Measurements from ENCODE around the gene PSMB11. TPM values are rescaled to one million over a fixed set of nuclear protein-coding genes. Genes with fewer than 3 reads are reported as not detected.
A peak's percentile ranks its signal among the peaks of the same experiment; 100 is the strongest.

The PSMB11 gene
- total RNA-seq, 2 experiments from 2014 or later: not detected

- Mint-ChIP-seq H3K9me3 (no peaks in the 10 kb centered on the region), H3K4me1 (ENCODE audit: low read depth) (no peaks in the 10 kb centered on the region), H3K27me3 (peaks cover 5% of the 10 kb centered on the region), H3K36me3 (no peaks in the 10 kb centered on the region), H3K27ac (no peak overlapping the region), H3K4me3 (no peak overlapping the region)
- CTCF ChIA-PET: interaction anchor here (0.9 to 1.3 kb wide), 3 partner anchors 21 to 61 kb away, joined by 3 to 4 read pairs (median 3); no protein-coding TSS in a partner anchor
- intact Hi-C loops (cut with micrococcal nuclease): no loop called here
- POLR2A ChIA-PET: no interaction called here
- no peak for DNase-seq
Observed at GRCh38 chr14:23047034-23047634, 5.1 kb downstream of the PSMB11 start.

DNA sequence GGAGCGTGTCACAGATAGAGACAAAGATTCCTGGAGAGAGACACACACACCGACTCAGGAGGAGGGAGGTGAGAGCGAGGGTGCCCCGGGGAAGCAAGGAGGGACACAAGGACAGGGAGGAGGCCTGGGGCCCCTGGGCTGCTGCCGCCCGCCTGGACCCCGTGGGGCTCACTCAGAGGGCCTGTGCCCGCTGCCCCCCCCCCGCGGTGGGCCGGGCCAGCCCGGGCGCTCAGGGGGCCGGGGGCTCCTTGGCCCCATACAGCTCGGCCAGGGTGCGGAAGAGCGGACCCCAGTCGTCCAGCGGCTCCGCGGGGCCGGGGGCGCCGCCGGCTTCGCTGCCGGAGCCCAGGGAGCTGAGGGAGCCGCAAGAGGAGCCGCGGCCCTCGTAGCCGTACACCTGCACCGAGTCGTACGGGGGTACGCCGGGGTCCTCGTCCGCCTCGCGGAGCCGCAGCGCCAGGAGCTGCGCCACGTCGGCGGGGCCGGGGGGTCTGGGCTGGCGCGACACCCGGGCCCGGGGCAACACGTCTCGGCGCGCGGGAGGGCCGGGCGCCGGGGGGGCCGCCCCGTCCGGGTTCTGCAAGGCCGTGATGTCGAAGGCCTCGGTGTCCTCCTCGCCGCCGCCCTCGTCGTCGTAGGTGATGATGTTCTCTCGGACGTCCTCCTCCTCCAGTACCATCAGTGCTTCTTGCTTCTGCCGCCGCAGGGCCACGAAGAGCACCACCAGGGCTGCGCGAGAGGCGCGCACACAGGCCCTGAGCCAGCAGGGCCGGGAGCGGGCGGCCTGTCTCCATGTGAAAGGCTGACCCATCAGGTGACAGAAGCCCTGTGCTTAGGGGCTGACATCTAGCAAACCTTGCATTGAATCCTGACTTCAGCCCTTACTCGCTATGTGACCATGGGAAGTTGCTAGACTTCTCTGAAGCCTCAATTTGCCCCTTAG is 6.0 kb downstream of the PSMB11 start:
- Mint-ChIP-seq H3K27ac (no peak overlapping the region), H3K36me3 (no peaks in the 10 kb centered on the region), H3K4me3 (no peak overlapping the region), H3K9me3 (no peaks in the 10 kb centered on the region), H3K27me3 (peaks cover 5% of the 10 kb centered on the region), H3K4me1 (ENCODE audit: low read depth) (no peaks in the 10 kb centered on the region)
- ChIA-PET POLR2A (no interaction called here), CTCF (interaction anchor here (1.7 to 2.0 kb wide), 2 partner anchors 21 to 62 kb away, joined by 5 read pairs; no protein-coding TSS in a partner anchor)
- intact Hi-C loops (cut with micrococcal nuclease): no loop called here
- DNase-seq: no peak

- Mint-ChIP-seq H3K9me3 (no peaks in the 10 kb centered on the region), H3K27ac (no peak overlapping the region), H3K27me3 (peaks cover 5% of the 10 kb centered on the region), H3K36me3 (no peaks in the 10 kb centered on the region), H3K4me1 (ENCODE audit: low read depth) (no peaks in the 10 kb centered on the region), H3K4me3 (no peak overlapping the region)
- ChIA-PET POLR2A (no interaction called here), CTCF (interaction anchor here (1.1 to 2.0 kb wide), 3 partner anchors 9 to 63 kb away, joined by 3 to 5 read pairs (median 5); no protein-coding TSS in a partner anchor)
- intact Hi-C loops (cut with micrococcal nuclease): no loop called here
- no peak for DNase-seq
Observed at GRCh38 chr14:23049011-23049410, 7.0 kb downstream of the PSMB11 start.

DNA sequence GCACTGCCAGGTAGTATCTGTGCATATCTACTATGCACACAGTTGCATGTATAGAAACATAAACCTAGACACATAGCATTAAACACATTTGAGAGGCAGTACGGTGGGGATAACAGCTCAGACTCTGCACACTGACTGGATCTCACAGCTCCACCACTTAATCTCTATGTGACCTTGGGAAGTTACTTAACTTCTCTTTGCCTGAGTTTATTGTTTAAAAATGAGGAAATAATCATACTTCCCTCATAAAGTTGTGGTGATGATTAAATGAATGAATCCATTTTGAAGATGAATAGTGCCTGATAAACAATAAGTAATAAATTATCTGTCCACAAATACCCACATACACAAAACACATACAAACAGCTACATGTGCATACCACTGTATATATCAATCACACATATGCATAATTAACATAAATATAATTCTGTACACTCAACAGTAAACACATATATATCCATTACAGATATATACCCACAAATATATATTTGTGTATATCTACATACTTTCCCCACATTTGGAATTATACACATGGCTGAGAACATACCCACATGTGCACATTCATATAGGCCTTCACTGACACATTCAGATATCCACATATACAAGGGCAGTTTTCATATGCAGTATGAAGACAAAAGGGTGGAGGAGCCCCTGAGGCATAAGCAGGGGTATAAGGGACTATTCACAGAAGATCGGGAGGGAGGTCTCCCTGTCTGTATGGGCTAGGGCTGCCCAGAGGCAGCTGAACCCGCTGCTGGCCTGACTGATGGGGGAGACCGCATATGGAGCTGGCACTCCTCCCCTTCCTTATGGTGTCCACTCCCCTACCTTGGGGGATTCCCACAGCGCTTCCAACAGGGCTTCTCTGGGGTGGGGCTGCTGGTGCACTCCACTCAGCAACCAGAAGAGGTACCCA is 9.4 kb downstream of the PSMB11 start:
- Mint-ChIP-seq H3K9me3 (no peaks in the 10 kb centered on the region), H3K27me3 (peaks cover 6% of the 10 kb centered on the region), H3K27ac (no peak overlapping the region), H3K4me1 (ENCODE audit: low read depth) (peaks cover 5% of the 10 kb centered on the region), H3K36me3 (no peaks in the 10 kb centered on the region), H3K4me3 (no peak overlapping the region)
- ChIA-PET CTCF (interaction anchor here (0.6 to 18.9 kb wide), 5 partner anchors 17 to 192 kb away, joined by 3 to 839 read pairs (median 3); partner anchors contain the start of gene AJUBA), POLR2A (interaction anchor here (1.1 to 1.3 kb wide), 2 partner anchors 13 to 64 kb away, joined by 3 to 5 read pairs; no protein-coding TSS in a partner anchor)
- intact Hi-C loops (cut with micrococcal nuclease): no loop called here
- DNase-seq: no peak

GRCh38 chr14:23052182-23052623 is 10.2 kb downstream of the PSMB11 start:
- POLR2A ChIA-PET: interaction anchor here (1.3 kb wide), 1 partner anchor 14 kb away, joined by 5 read pairs; no protein-coding TSS in a partner anchor

DNA sequence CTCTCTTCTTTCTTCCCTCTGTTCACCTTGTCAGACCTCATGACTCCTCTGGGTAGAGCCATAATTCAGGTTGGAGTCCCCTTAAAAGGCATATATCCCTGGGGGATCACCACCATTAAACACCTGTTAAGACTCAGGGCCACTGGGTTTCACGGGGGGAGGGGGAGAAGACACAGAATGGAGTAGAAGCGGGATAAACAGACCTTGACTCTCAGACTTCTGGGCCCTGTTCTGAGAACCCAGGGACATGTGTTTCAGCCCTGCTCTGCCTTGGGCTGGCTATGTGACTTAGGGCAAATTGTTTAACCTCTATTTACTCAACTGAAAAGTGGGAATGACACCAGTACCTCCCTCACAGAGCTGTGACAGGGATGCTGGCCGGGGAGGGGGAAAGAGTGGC is 10.7 kb downstream of the PSMB11 start:
- ChIA-PET POLR2A (no interaction called here), CTCF (interaction anchor here (0.9 to 18.9 kb wide), 3 partner anchors 46 to 78 kb away, joined by 3 to 839 read pairs (median 129); partner anchors contain the start of gene AJUBA)
- Mint-ChIP-seq H3K9me3 (no peaks in the 10 kb centered on the region), H3K27ac (no peak overlapping the region), H3K36me3 (no peaks in the 10 kb centered on the region), H3K4me3 (no peak overlapping the region), H3K4me1 (ENCODE audit: low read depth) (peaks cover 12% of the 10 kb centered on the region), H3K27me3 (peaks cover 2% of the 10 kb centered on the region)
- intact Hi-C loops (cut with micrococcal nuclease): no loop called here
- DNase-seq: no peak

More at GRCh38 chr14:23052182-23052623, 10.2 kb downstream of the PSMB11 start:
- intact Hi-C loops (cut with micrococcal nuclease): no loop called here
- CTCF ChIA-PET: interaction anchor here (0.6 to 18.9 kb wide), 3 partner anchors 46 to 193 kb away, joined by 3 to 839 read pairs (median 3); partner anchors contain the start of gene AJUBA
- Mint-ChIP-seq H3K36me3 (no peaks in the 10 kb centered on the region), H3K4me1 (ENCODE audit: low read depth) (peaks cover 12% of the 10 kb centered on the region), H3K27ac (no peak overlapping the region), H3K27me3 (peaks cover 7% of the 10 kb centered on the region), H3K9me3 (no peaks in the 10 kb centered on the region), H3K4me3 (no peak overlapping the region)
- DNase-seq: no peak

DNA sequence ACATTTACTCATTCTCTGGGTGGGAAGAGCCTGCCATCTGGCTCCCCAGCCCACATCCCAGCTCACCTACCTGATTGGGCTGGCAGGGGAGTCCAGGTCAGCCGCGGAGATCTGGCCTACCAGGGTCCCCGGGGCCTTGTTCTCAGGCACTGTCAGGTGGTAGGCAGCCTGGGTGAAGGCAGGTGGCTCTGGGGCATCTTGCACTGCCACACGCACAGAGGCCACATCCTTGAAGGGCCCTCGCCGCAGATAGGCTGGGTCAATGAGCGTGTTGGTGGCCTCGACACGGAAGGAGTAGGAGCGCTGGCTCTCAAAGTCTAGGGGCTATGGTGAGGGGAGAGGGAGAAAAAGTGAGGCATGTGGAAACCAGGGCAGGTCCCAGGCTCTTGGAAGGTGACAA is 11.4 kb downstream of the PSMB11 start:
- intact Hi-C loops (cut with micrococcal nuclease): no loop called here
- Mint-ChIP-seq H3K36me3 (peaks cover 2% of the 10 kb centered on the region), H3K9me3 (no peaks in the 10 kb centered on the region), H3K4me1 (ENCODE audit: low read depth) (peaks cover 16% of the 10 kb centered on the region), H3K27me3 (peaks cover 2% of the 10 kb centered on the region), H3K4me3 (no peak overlapping the region), H3K27ac (no peak overlapping the region)
- no peak for DNase-seq
- CTCF ChIA-PET: interaction anchor here (0.6 to 18.9 kb wide), 5 partner anchors 15 to 135 kb away, joined by 3 to 839 read pairs (median 68); partner anchors contain the start of gene AJUBA
- POLR2A ChIA-PET: interaction anchor here (1.5 kb wide), 1 partner anchor 66 kb away, joined by 3 read pairs; no protein-coding TSS in a partner anchor

GRCh38 chr14:23054000-23054811 is 12.2 kb downstream of the PSMB11 start:
- CTCF ChIA-PET: interaction anchor here (0.6 to 18.9 kb wide), 8 partner anchors 13 to 136 kb away, joined by 3 to 839 read pairs (median 4); partner anchors contain the start of genes AJUBA and HAUS4
- intact Hi-C loops (cut with micrococcal nuclease): no loop called here
- peaks cover 4% of the 10 kb centered on the region for H3K36me3 Mint-ChIP-seq

DNA sequence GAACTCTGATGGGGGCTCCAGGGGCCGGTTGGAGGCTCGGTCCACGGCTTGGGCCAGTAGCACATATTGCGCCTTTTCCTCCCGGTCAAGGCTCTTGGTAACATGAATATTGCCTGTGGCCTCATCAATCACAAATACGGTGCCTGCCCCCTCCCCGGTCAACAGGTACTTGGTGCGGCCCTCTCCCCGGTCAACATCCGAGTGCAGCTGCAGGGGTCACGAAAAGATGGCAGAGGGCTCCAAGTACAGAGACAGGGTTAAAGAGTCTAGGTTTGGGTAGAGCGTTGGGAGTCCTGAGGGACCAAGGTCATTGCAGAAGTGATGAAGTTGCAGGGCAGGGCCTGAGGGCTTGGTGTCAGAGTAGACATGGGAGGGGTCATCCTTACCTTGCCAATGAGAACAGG is 13.1 kb downstream of the PSMB11 start:
- Mint-ChIP-seq H3K27me3 (peaks cover 2% of the 10 kb centered on the region), H3K4me3 (no peak overlapping the region), H3K4me1 (ENCODE audit: low read depth) (peaks cover 16% of the 10 kb centered on the region), H3K27ac (no peak overlapping the region), H3K9me3 (no peaks in the 10 kb centered on the region), H3K36me3 (peaks cover 8% of the 10 kb centered on the region)
- ChIA-PET POLR2A (interaction anchor here (0.6 kb wide), 1 partner anchor 45 kb away, joined by 3 read pairs; no protein-coding TSS in a partner anchor), CTCF (interaction anchor here (1.0 to 18.9 kb wide), 7 partner anchors 12 to 98 kb away, joined by 3 to 839 read pairs (median 68); partner anchors contain the start of genes AJUBA and HAUS4)
- intact Hi-C loops (cut with micrococcal nuclease): no loop called here
- DNase-seq: no peak

More at GRCh38 chr14:23054000-23054811, 12.2 kb downstream of the PSMB11 start:
- peak; percentile 61 for DNase-seq
- Mint-ChIP-seq H3K27me3 (peaks cover 2% of the 10 kb centered on the region), H3K4me3 (no peak overlapping the region), H3K4me1 (ENCODE audit: low read depth) (peaks cover 16% of the 10 kb centered on the region), H3K9me3 (no peaks in the 10 kb centered on the region), H3K27ac (no peak overlapping the region)
- POLR2A ChIA-PET: interaction anchor here (1.5 kb wide), 1 partner anchor 67 kb away, joined by 3 read pairs; no protein-coding TSS in a partner anchor

GRCh38 chr14:23055621-23056144 is 13.7 kb downstream of the PSMB11 start:
- CTCF ChIA-PET: interaction anchor here (0.9 to 18.9 kb wide), 7 partner anchors 12 to 145 kb away, joined by 3 to 839 read pairs (median 68); partner anchors contain the start of gene AJUBA
- intact Hi-C loops (cut with micrococcal nuclease): loop anchor here (1.0 kb wide), 2 partner anchors 20 to 126 kb away; partner anchors contain the start of gene PRMT5
- H3K9me3 Mint-ChIP-seq: no peaks in the 10 kb centered on the region
- H3K27me3 Mint-ChIP-seq: peaks cover 2% of the 10 kb centered on the region
- H3K4me3 Mint-ChIP-seq: no peak overlapping the region
- no peak for DNase-seq
- H3K27ac Mint-ChIP-seq: no peak overlapping the region
- peaks cover 16% of the 10 kb centered on the region for H3K4me1 Mint-ChIP-seq (ENCODE audit: low read depth)
- peaks cover 10% of the 10 kb centered on the region for H3K36me3 Mint-ChIP-seq
- POLR2A ChIA-PET: interaction anchor here (1.0 kb wide), 1 partner anchor 73 kb away, joined by 3 read pairs; the partner anchor contains the start of gene AJUBA
